GM21360 (cell line): Measurements from ENCODE around the gene MLH1.
"Not testable (repeated sequence)": the region's sequence is repeated elsewhere in the genome, so short reads cannot be mapped to it uniquely, and the experiment has no call there.

Source experiments
- ATAC-seq: cut with Tn5 transposase; IDR thresholded peaks from one replicate; pipeline ENCODE4 v1.9.1; 2021; ENCODE audit warnings: mild to moderate bottlenecking, moderate library complexity; ENCODE audit not compliant: unreplicated experiment

MLH1 gene

GRCh38 chr3:36993326-36994283 lies at the start of gene MLH1:
Gene MLH1, plus strand, starts transcription at chr3:36993518. Its CDS starts 30 bp downstream, at chr3:36993548.
- ATAC-seq = peak; percentile 88

- no peak for ATAC-seq
Observed at GRCh38 chr3:36943601-36944000, 49.7 kb upstream of the MLH1 start.

GRCh38 chr3:36944012-36944640 lies 49.2 kb upstream of the MLH1 start:
- ATAC-seq = peak; percentile 36

GRCh38 chr3:36944641-36945270 lies 48.6 kb upstream of the MLH1 start, which contains the start of gene TRANK1:
Gene TRANK1, minus strand, starts transcription at chr3:36945054. Its CDS starts 245 bp downstream, at chr3:36944809.
- ATAC-seq = peak; percentile 53

GRCh38 chr3:36945333-36945980 lies 47.9 kb upstream of the MLH1 start:
- no peak for ATAC-seq

GRCh38 chr3:36947814-36948213 lies 45.5 kb upstream of the MLH1 start:
- not testable (repeated sequence) for ATAC-seq

GRCh38 chr3:36954452-36955134 lies 38.7 kb upstream of the MLH1 start:
- no peak for ATAC-seq

- no peak for ATAC-seq
Observed at GRCh38 chr3:36956155-36956554, 37.2 kb upstream of the MLH1 start.

GRCh38 chr3:36957063-36957462 lies 36.3 kb upstream of the MLH1 start:
- ATAC-seq = no peak

GRCh38 chr3:36957862-36958686 lies 35.2 kb upstream of the MLH1 start:
- no peak for ATAC-seq

GRCh38 chr3:36959821-36960220 lies 33.5 kb upstream of the MLH1 start:
- ATAC-seq = no peak

GRCh38 chr3:36960502-36960901 lies 32.8 kb upstream of the MLH1 start:
- ATAC-seq = no peak

- ATAC-seq = not testable (repeated sequence)
Observed at GRCh38 chr3:36963008-36963407, 30.3 kb upstream of the MLH1 start.

GRCh38 chr3:36964331-36964730 lies 29.0 kb upstream of the MLH1 start:
- ATAC-seq = no peak

- ATAC-seq = no peak
Observed at GRCh38 chr3:36964817-36965216, 28.5 kb upstream of the MLH1 start.

GRCh38 chr3:36965440-36965839 lies 27.9 kb upstream of the MLH1 start:
- no peak for ATAC-seq

- ATAC-seq = no peak
Observed at GRCh38 chr3:36969085-36969484, 24.2 kb upstream of the MLH1 start.

GRCh38 chr3:36969540-36970432 lies 23.5 kb upstream of the MLH1 start:
- peak; percentile 100 for ATAC-seq

- ATAC-seq = no peak
Observed at GRCh38 chr3:36972163-36972562, 21.2 kb upstream of the MLH1 start.
